ENCODE data around the gene KLF11.

KLF11 gene

DNA sequence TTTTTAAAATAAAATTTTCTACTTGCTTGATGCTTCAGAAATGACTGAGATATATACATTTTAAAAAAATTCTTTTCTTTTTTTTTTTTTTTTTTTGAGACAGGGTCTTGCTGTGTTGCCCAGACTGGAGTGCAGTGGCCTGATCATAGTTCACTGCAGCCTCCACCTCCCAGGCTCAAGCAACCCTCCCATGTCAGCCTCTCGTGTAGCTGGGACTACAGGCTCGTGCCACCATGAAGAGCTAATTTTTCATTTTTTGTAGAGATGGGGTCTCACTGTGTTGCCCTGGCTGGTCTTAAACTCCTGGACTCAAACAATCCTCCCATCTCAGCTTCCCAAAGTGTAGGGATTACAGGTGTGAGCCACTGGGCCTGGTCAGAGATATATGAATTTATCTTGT, 24.0 kb downstream of the KLF11 start:
- DNase-seq, result no peak

DNA sequence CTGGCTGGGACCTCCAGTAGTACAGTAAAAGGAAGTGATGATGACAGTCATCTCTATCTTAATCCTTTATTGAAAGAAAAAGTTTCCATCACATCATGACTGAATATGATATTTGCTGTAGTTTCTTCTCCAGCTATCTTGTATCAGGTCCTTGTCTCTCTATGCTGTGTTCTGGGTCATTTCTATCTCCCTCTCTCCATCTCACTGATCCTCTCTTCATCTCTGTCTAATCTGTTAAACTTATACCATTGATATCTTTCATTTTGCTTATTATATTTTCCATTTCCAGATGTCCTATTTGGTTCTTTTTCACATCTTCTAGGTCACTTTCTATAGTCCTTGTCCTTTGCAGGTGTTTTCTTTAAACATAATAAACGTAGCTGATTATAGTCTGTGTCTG, 24.5 kb downstream of the KLF11 start:
- DNase-seq, result no peak

DNA sequence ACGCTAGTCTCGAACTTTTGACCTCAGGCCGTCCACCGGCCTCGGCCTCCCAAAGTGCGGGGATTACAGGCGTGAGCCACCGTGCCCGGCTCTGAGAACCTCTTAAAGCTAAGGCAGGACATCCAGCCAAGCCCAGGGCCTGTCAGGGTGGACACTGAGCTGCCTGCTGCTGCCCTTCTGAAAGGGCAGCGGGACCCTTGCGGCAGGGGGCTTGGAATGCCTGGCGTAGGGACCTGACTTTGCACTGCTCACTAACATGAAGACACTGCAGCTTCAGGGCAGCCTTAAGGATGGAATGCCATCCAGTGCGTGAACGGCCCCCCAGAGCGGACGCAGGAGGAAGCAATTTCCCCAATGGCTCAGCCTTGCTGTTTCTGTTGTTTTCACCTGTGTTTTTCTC, 27.8 kb downstream of the KLF11 start:
- no peak for DNase-seq

DNA sequence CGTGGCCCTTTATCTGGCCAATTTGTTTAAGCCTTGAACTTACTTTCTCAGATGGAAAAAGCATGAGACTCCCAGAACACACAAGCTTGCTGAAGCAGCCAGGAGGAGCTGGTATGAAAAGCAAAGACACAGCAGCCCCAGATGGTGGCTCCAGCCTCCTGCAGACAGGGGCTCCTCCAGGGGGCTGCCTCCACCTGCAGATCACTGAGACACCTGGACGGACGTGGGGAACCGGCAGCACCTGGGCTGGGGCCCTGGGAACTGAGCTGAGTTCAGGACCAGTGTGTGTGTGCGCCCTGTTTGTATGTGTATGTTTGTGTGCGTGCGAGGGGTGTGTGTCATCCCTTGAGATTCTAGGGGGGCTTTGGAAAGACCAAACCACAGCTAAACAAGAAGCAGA, 28.2 kb downstream of the KLF11 start:
- DNase-seq, result no peak

DNA sequence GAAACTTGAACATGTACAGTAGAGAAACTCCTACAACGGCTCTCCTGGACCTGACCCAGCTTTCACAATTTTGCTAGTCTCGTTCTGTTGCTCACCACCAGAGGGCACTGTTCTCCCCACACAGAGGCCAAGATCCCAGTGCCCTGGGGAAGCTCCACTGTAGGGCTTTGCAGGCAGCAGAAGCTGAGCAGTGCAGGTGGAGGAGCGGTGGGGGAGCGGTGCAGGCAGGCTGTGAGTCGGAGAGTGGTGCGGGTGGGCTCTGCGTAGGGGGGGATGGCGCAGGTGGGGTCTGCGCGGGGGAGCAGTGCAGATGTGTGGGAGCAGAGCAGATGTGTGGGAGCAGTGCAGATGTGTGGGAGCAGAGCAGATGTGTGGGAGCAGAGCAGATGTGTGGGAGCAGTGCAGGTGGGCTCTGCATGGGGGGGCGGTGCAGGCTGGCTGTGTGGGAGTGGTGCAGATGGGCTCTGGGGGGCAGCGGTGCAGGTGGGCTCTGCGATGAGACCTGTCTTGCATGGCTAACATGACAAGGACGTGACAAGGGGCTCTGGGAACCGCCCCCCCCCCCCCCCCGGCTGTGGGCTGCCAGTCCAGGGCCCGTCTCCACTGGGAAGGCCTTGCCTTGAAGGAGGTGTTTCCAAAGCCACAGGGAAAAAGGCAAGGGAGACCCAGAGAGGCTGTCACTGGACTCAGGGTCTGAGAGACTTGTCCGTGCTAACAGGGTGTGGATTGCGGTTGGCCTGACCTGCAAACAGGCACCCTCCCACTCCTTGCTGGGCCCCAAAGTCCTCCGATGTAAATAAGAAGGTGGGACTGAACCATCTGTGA, 29.5 kb downstream of the KLF11 start:
- peak; percentile 84 to 95 (median 94) for DNase-seq

DNA sequence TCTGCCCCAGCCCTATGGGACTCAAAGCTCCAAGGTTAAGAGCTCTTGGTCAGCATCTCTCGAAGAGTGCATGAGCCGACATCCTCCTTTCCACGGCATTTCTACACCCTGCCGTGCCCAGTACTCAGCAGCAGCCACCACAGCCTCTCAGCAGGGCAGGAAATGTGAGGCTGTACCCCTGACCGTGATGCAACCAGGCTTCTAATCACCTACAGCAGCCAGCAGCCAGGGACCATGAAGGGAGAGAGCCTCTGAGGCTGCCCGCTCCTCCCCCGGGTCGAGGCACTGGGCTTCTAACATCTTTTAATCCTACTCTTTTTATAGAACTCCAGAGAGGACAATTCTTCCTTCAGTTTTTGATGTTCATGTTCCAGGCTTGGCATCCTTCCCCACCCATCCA, 30.4 kb downstream of the KLF11 start:
- no peak for DNase-seq

DNA sequence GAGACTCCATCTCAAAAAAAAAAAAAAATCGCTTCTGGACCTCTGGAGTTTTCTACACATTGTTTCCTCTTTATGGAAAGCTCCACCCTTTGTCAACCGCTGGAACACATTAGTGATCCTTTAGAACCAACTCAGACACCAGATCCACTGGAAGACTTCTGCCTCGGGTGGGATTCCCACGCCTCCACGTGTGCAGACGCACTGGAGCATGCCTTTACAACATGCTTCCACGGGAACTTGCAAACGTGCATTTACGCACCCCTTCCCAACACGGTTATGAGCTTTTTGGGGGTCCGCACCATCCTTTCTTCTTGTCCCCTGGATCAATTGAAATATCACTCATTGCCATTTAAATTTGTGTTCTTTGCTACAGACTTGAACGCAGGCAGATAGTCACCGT, 31.8 kb downstream of the KLF11 start:
- DNase-seq, result no peak

DNA sequence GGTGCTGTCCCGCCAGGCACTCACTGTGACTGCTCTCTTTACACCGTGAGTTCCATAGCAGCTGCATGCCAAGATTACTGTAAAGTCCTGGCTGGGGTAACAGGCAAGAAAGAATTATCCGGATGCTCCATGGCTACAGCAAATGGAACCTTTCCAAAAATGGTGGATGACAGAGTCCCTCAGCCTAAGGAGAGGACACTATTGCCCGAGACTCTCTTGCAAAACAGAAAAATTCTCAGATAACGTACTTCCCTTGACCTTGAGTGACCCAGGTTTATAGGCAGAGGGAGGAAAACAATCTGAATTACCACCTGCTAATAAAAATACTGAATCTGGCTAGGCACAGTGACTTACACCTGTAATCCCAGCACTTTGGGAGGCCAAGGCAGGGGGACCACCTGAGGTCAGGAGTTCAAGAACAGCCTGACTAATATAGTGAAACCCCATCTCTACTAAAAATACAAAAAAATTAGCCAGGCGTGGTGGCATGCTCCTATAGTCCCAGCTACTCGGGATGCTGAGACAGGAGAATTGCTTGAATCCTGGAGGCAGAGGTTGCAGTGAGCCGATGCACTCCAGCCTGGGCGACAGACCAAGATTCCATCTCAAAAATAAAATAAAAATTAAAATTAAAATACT, 32.3 kb downstream of the KLF11 start:
- DNase-seq, result no peak

DNA sequence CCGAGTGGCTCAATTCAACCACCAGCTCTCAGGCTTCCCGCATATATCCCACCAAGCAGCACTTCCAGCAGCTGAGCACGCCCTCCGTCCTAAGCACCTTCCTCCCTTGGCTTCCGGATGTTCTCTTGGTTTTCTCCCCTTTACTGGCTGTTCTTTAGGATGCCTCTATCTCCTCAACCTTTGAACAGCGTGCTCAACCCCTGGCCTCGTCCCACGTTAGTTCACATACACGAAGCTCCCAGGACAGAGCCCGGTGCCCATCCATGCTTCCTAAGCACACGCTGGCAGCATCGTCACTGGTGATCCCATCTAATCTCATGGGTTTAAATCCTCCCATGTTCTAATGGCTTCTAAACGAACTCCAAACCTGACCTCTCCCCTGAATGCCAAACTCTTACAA, 33.2 kb downstream of the KLF11 start:
- DNase-seq, result no peak

DNA sequence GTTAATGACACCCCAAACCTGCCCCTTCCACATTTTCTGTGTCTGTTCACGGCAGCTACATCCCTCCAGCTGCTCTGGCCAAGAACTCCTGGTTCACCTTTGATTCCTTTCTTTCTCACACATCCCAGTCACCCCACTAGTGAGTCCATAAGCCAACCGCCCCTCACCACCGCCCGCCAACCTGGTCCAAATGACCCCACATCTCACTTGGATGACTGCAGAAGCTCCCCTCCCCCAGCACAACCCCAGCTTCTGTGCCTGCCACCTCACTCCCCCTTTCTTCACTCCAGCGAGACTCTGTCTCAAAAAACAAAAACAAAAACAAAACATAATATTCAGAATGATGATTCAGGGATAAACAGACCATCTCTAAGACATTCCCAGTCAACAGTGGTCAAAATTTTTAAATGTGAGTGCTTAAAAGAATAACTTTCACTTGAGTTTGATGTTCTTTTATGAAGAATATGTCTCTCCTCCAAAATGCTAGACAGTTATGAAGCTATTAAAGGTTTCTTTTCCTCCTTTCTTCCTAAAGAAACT, 33.7 kb downstream of the KLF11 start:
- no peak for DNase-seq

DNA sequence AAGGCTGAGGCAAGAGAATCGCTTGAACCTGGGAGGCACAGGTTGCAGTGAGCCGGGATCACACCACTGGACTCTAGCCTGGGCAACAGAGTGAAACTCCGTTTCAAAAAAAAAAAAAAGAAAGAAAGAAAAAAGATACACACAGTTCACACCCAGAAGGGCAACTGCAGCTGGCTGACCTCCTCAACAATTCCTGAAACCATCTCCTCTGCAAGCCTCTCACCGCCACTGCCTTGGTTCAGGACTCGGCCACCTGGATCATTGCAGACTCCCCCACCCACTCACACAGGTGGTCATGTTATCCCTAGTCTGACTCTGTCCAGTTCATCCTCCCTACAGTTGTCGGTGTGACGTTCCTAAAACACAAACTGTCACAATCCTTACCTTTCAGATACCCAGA, 34.7 kb downstream of the KLF11 start:
- no peak for DNase-seq

DNA sequence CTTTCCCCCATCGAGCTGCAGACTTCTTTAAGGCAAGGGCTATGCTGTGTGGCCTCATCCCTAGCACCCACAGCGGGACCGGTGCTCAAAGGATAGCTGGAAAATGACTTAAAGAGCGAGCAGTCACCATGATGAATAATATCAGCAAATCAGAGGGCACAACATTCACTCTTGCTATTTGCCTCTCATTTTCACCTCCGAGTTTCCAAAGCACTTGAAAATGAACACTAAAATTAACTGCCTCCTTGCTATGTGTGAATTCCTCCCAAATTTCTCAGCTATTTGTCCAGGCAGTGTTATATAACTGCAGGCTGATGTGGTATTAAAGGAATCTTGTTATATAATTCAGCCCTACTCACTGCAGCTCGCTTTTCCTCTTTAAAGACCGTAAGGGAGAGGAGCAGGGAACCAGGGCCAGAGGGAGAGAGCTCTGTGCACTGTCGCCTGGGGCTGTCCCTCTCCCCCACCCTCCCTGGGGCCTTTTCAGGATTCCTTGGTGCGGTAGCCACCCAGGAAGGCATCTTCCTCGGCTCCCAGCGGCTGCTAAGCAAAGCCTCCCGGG, 35.4 kb downstream of the KLF11 start:
- DNase-seq, result no peak

DNA sequence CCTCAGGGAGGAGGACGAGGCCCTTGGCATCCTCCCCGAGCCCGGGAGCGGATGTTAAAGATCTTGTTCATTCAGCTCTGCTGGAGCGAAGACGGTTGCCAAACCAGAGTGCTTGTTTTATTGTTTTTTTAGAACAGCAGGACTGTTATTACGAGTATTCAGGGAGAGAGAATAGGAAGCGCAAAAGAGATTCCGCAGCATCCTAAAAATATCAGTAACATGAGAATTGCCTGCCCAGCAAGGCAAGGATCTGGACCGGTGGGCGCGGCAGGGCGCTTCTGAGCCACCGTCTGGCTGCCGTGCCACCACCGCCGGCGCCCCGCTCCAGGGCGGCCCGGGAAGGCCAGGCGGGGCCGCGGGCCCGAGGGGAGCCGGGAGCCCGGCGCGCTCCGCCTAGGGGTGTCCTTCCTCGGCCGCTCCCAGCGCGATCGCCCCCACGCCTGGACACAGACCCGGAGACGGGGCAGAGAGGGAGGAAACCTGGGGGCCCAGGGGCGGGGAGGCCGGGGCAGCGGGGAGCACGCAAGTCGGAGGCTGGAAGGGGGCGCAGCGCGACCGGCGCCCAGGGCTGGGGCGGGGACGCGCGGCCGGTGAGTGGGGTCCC, 36.0 kb downstream of the KLF11 start:
- DNase-seq, result peak; percentile 28 to 78 (median 72)

DNA sequence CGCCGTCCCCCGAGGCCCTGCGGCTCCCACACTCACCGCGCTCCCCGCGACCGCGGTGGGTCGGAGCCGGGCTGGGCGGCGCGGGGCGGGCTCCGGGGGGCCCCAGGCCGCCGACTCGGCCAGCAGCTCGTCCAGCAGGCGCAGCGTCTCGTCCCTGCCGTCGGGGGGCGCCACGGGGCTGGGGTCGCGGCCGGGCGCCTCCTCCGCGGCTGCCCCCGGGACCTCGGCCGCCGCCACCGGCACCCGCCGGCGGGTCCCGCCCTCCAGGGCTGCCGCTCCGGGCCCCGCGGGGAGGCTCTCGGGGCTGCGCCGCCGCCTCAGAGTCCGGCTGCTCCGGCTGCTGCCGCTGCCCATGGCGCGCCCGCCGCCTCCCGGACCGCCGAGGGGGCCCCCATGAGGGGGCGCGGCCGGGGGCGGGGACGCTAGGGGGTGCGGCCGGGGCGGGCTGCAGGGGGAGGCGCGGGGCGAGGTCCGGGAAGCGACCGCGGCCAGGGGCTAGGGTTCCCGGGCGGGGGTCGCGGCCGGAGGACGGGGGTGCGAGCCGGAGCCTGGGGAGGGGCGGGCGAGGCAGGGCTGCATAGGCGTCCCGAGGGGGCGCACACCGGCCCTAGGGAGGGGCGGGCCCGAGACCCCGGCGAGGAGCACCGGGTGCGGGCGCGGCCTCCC, 36.7 kb downstream of the KLF11 start, which contains the start of gene CYS1:
Gene CYS1, minus strand, starts transcription at position 542 of the 666 bp plus-strand sequence. Its CDS starts 188 bp downstream, at position 354.
- peak in 2 of 3 experiments; percentile 34 to 53 for DNase-seq

DNA sequence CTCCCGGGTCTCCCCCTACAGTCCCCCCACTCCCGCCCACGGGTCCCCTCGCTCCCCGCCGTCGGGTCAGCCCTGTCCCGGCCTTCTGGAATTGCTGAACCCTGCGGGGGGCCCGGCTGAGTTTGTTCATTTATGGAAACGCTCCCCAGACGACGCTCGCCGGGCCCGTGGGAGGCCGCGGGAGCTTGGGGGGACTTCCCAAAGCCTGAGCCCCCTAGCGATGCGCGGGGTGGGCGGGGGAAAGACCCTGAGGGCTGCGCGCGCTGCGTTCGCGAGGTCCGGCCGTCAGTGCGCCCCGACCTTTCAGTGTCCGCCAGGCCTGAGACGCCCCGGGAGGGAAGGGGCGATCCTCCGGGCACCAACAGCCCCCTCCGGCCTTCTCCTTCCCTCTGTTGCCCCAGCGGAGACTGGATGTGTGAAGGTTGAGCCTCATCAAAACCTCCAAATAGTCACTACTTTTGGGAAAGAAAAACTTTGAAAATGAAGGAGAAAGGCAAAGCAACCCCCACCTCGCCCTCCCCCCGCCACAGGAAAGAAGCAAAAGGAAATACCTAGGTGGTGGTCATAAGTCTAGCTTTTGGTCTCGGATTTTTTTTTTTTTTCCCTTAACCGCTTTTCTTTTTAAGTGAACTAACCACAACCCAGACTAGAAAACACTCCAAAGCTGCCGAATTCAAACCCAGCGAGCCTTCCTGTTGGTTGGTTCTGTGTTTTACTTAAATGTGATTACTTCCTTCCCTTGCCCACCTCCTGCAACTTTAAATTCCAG, 37.4 kb downstream of the KLF11 start:
- DNase-seq, result peak in 1 of 3 experiments; percentile 35

DNA sequence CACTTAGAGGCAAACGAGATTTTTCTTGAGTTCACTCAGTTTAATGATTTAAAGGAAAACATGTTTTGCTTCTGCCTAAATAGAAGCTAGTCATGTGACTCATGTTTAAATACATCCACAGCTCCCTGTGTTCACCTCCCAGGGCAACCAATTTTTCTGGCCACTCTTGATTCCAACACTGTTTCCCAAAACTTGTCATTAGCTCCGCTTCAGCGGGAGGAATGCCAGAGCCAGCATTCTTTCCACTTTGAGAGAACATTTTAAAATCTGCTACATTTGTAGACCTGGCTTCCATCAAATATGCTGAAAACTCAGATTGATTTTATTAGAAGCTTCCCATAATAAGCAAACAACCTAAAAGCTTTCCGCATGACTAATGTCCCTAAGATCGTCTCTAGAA, 39.7 kb downstream of the KLF11 start:
- DNase-seq, result no peak

DNA sequence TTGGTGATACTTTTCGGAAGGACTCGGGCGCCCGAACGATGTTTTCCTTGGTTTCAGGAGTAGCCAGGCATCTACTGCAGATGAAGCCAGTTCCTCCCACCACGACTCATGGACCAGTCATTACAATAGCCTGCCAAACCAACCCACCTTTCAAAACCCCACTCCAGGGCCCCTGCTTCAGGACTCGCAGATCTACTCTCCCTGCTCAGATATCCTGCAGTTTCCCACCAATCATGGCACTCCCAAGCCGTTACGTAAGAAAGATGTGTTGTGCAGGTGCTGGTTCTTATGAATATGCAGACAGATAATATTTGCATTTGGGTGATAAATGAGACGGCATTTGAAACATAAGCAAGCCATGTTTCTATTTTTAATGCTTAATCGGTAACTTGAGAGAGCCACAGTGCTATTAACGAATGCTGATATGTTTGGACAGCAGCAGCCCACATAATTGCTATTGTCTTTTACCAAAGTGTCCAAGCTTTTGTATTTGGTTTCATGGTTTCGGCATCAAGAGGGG, 40.4 kb downstream of the KLF11 start:
- peak in 2 of 3 experiments; percentile 56 to 83 for DNase-seq

DNA sequence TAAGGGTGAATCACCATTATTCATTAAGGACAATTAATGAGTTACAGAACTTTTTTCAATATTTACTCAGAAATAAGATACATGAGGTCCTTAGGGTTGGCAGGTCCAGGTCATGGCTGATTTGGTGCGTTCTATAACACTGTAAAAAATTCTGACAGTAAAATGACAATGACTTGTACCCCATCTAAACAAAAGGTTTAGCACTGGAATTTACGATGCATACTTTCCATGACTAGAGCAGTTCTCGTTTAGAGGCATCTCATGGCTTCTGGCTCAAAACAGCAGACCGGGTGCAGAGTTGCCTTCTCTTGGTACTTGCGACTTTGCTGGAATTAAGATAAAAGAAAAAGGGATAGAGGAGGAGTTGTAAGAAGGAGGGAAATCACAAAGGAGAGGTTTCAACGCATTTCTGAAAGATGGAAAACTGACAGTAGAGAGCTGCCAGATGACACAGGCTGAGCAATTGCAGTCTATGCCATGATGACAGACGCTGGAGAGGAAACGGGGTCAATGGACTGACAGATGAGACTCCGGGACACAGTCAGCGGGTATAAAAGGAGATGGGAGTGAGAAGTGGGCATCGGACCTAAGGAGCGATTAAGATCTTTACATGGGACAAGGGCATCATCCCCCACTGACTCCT, 41.0 kb downstream of the KLF11 start:
- DNase-seq, result no peak

DNA sequence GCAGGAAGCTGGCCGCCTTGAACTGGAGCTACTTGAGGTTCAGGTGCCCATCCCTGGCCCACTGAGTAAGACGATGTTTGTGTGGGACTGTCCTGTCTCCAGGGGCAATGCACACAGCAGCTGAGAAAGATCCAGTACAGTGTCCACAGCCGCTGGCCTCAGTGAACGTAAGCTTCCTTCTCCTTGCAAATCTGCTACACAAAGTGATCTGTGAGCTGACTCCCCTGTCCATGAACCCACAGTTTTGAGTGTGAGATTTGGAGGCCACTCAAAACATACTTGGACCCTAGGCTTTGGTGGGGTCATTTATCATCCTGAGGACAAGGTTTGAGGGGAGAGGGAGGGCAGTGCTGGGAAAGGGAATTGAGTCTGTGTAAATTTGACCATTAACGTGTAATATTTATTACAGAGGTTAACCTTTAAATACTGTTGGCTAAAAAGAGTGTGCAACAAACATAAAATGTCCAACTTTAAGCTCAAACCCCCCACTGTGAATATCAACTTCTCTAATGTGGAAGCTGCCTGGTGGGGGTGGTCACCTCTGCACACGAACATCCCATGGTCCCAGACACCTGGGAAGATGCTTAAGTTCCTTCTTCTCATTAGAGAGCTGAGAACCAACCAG, 41.8 kb downstream of the KLF11 start:
- DNase-seq, result no peak

DNA sequence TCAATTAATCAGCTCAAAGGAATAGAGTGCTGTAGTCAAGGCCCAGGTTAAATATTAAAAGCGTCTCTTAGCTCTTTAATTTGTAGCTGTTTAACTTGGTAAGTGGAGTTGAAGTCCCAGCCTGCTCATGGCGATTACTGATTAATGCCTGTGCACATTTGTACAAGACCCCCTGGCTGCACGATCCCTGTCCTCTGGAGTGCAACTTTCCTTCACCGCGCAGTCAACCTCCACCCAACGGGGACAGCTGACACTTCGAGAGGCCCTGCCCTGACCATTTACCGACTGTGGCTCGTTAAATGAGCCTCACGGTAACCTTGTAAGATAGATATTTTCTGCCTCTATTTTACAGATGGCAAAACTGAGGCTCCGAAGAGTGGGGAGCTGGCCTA, 42.3 kb downstream of the KLF11 start:
- DNase-seq, result no peak

DNA sequence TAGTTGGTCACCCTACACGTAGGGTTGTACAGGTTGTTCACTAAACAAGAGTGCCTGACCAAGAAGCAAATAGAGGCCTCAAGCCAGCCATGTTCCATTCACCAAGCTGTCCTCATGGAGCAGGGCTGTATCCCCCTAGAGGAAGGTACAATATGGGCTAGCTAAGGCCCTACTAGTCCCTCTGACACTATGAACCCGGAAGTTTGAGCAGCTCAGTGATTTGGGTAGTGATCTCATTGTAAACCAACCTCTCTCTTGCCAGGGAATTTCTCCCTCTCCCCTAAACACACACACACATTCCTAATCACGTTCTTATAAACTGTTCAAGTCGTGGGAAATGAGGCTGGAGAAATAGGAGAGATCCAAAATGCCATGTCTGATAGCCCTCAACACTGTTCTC, 43.6 kb downstream of the KLF11 start:
- no peak for DNase-seq
